Measurements from ENCODE around the gene SH3TC1. TPM values are rescaled to one million over a fixed set of nuclear protein-coding genes. Genes with fewer than 3 reads are reported as not detected.

SH3TC1 gene
- total RNA-seq, 1 donor from 2014 or later = 73.1 TPM

DNA sequence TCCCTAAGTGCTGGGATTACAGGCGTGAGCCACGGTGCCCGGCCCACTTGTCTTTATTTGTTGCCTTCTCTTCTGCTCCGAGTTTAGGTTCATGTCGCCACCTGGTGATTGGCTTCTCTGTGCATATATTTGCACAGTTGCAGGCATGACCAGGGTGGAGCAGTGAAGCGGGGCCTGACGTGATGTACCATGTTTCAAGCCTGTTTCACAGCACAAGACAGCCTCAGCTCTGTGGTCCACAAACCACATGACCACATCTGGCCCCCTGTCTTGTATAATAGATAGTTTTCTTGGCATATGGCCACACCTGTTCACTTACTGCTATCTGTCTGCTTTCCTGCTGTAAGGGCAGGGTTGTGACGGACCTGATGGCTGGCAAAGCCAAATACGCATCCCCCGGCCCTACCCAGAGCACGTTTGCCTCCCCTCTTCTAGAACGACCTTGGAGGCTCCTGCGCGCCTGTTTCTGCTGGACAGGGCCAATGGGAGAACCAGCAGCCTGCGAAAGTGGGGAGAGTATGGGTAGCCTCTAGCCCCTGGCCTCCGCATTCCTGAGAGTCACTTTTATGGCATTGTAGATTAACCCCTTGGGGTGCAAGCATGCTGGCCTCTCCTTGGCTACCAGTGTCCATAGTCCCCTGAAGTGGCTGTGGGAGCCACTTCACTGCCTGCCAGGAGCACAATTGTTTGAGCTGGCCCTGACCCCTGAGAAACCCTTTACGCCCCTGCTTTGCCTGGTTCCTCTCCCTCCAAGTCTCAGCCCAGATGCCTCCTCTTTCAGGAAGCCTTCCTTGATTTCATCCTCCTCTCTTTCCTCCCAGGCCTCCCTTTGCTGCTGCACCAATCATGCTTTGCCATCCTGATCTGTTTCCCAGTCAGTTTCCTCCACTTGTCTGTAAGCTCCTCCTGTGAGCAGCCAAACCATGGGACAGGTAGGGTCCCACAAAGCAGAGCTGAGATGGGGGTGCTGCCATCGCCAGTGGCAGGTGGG, 6.0 kb upstream of the SH3TC1 start:
- ATAC-seq = peak; percentile 32 to 57
- TF ChIP-seq, protein P1, sequence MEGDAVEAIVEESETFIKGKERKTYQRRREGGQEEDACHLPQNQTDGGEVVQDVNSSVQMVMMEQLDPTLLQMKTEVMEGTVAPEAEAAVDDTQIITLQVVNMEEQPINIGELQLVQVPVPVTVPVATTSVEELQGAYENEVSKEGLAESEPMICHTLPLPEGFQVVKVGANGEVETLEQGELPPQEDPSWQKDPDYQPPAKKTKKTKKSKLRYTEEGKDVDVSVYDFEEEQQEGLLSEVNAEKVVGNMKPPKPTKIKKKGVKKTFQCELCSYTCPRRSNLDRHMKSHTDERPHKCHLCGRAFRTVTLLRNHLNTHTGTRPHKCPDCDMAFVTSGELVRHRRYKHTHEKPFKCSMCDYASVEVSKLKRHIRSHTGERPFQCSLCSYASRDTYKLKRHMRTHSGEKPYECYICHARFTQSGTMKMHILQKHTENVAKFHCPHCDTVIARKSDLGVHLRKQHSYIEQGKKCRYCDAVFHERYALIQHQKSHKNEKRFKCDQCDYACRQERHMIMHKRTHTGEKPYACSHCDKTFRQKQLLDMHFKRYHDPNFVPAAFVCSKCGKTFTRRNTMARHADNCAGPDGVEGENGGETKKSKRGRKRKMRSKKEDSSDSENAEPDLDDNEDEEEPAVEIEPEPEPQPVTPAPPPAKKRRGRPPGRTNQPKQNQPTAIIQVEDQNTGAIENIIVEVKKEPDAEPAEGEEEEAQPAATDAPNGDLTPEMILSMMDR (IDR thresholded peaks at IDR 0.05) = peak; percentile 26
- peak; percentile 71 for DNase-seq
- no peaks in the 10 kb centered on the region for H3K36me3 ChIP-seq
- H3K4me1 ChIP-seq = peaks cover 54% of the 10 kb centered on the region
- H3K27me3 ChIP-seq (ENCODE audit: low read depth) = no peaks in the 10 kb centered on the region
- no peak overlapping the region for H3K4me3 ChIP-seq
- H3K9me3 ChIP-seq = no peaks in the 10 kb centered on the region
- peak overlapping the region; percentile 89 for H3K27ac ChIP-seq
- intact Hi-C loops (cut with DNase I) = no loop called here

GRCh38 chr4:8194306-8195242, 4.5 kb upstream of the SH3TC1 start:
- intact Hi-C loops (cut with DNase I) = no loop called here
- Histone ChIP-seq H3K27me3 (ENCODE audit: low read depth) (no peaks in the 10 kb centered on the region), H3K4me1 (peaks cover 55% of the 10 kb centered on the region), H3K9me3 (no peaks in the 10 kb centered on the region), H3K27ac (no peak overlapping the region), H3K4me3 (no peak overlapping the region), H3K36me3 (no peaks in the 10 kb centered on the region)
- no peak for DNase-seq
- TF ChIP-seq, protein P1 (IDR thresholded peaks at IDR 0.05) = no peak
- ATAC-seq = no peak

DNA sequence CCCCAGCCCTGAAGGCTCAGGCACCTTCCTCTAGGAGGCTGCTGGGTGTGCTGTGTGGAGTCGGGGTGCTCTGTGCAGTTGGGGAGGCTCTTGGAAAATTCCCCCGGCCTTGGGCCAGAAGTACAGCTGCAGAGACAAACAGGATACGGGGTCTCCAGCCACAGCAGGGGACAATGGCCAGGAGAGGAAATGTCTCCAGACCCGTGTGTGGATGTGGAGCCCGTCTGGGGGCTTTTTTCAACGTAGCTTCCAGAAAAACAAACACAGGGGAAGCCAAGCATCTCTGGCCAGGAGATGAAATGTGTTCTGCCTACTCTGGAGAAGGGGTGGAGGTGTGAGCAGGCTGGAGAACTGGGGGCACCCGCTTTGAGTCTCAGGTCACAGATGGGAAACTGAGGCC, 3.7 kb upstream of the SH3TC1 start:
- no peaks in the 10 kb centered on the region for H3K9me3 ChIP-seq
- ATAC-seq = no peak
- TF ChIP-seq, protein P1 (IDR thresholded peaks at IDR 0.05) = no peak
- intact Hi-C loops (cut with DNase I) = no loop called here
- DNase-seq = no peak
- no peak overlapping the region for H3K4me3 ChIP-seq
- no peaks in the 10 kb centered on the region for H3K27me3 ChIP-seq (ENCODE audit: low read depth)
- no peaks in the 10 kb centered on the region for H3K36me3 ChIP-seq
- no peak overlapping the region for H3K27ac ChIP-seq
- H3K4me1 ChIP-seq = peaks cover 55% of the 10 kb centered on the region

DNA sequence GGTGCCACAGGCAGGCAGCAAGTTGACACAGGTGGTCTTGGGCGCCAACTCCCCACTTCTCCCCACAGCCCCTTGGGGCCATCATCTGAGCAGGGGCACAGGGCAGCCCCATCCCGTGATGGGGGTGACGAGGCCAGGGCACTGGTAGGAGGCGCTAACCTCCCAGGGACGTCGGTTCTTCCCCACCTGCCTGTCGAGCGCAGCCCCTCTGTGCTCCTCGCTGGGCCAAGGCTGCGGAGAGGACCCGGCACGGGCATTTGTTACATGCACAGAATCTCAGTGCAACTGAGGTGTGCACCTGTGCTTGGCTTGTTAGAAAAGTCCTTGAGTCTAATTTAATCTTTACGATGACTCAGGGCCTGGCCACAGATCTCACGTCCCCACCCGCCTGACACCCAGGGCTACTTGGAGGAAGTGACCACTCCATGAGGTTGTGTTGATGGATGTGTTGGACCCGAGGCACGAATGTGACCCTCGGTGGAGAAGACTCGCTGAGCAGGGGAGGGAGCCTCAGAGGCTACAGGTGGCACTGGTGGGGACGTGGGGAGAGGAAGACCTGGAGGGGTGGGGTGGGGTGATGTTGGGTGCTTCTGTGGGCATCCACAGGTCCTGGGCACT, 3.1 kb upstream of the SH3TC1 start:
- intact Hi-C loops (cut with DNase I) = no loop called here
- ATAC-seq (no peak), DNase-seq (no peak)
- H3K4me1 ChIP-seq = peaks cover 55% of the 10 kb centered on the region
- no peaks in the 10 kb centered on the region for H3K36me3 ChIP-seq
- no peak overlapping the region for H3K4me3 ChIP-seq
- no peak overlapping the region for H3K27ac ChIP-seq
- no peaks in the 10 kb centered on the region for H3K27me3 ChIP-seq (ENCODE audit: low read depth)
- TF ChIP-seq, protein P1 (IDR thresholded peaks at IDR 0.05) = no peak
- H3K9me3 ChIP-seq = no peaks in the 10 kb centered on the region

GRCh38 chr4:8197521-8197920, 1.6 kb upstream of the SH3TC1 start:
- no peaks in the 10 kb centered on the region for H3K9me3 ChIP-seq
- DNase-seq = no peak
- no peaks in the 10 kb centered on the region for H3K27me3 ChIP-seq (ENCODE audit: low read depth)
- no peaks in the 10 kb centered on the region for H3K36me3 ChIP-seq
- intact Hi-C loops (cut with DNase I) = no loop called here
- no peak for ATAC-seq
- no peak overlapping the region for H3K27ac ChIP-seq
- no peak overlapping the region for H3K4me3 ChIP-seq
- TF ChIP-seq, protein P1 (IDR thresholded peaks at IDR 0.05) = no peak
- H3K4me1 ChIP-seq = peaks cover 56% of the 10 kb centered on the region
